ENCODE measurements around the gene ICAM2. TPM values are rescaled to one million over a fixed set of nuclear protein-coding genes. Genes with fewer than 3 reads are reported as not detected.

The ICAM2 gene
- total RNA-seq, 8 experiments from 2014 or later, result 0.32 to 11.5 (median 1.0) TPM; not detected in 2

DNA sequence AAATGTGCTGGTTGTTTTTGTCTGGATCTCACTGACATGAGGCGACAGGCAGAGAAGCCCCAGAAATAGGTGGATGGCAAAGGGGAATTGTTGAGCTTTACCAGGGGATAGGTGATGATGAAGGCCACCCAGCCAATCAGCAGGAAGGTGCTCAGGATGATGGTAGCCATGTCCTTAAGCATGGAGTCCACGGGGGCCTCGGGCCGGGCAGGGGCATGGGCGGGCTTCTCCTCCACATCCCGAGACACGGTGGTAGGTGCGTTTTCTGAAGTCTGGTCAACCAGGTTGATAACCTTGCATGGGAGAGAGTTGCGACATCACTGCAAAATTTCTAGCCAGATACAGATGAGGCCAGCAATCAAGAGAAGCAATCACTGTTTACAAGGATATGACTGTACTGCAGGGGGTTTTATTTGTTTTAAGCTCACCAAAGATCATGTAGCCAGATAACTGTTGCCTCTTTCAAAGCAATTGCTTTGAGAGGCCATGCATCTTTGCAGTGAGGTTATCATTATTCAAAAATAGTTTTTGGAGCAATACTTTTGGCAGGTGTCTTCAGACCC lies 37.3 kb upstream of the ICAM2 start:
- in situ Hi-C loops (cut with MboI; ENCODE audit: low pct_unique_long_range_greater_than_20kb in 2 of 9, low sequenced_read_pairs in 9 of 9, unreplicated experiment in 9 of 9), result no loop called here
- Histone ChIP-seq H3K4me1 (replicated peaks in 1 of 2) (no peaks in the 10 kb centered on the region), H3K27ac (no peak overlapping the region), H3K4me3 (no peak overlapping the region)
- WGBS, 10 experiments, result 70 to 100% (median 100%) methylated on average over 1 to 2 of the region's 9 CpGs; no CpG with 5 or more reads in 5 of the 10 experiments
- no peak for ATAC-seq (replicated peaks in 6 of 8)

DNA sequence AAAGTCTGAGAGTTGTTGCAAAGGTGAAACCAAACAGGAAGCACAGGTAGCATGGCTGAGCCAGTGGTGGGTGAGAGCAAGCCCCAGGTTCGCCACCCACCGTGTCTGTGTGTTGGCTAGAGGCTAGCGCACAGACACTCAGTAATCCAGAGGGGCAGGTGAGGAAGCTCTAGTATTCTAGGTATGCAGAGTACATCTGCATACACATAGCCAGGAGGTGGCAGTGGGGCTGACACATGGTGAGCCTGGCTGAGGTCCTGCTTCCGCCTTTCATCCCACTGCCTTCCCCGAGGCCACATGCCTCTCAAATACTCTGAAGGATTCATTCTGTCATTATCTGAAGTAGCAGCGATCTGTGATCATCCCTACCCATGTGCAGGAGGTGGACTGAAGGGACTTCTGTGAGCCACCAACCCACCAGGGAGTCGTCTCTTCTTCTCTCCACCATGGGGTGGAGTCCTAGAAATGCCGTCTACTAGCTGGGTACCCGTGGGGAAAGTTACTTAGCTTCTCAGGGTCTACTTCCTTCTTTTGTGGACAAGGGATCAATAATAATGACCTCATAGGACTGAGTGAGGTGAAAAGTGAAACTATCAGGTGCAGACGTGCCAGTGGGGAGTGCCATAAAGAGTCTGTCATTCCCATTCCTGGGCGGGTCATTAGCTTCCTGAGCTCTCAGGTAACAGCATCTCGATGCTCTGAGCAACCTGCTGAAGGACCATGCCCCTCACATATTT lies 36.0 kb upstream of the ICAM2 start:
- no peaks in the 10 kb centered on the region for H3K4me1 ChIP-seq (replicated peaks in 1 of 2)
- H3K27ac ChIP-seq, result no peak overlapping the region
- peak in 1 of 8 experiments; percentile 83 for ATAC-seq (replicated peaks in 6 of 8)
- in situ Hi-C loops (cut with MboI; ENCODE audit: low pct_unique_long_range_greater_than_20kb in 2 of 9, low sequenced_read_pairs in 9 of 9, unreplicated experiment in 9 of 9), result no loop called here
- 10 to 100% (median 82%) methylated on average over 1 to 8 of the region's 12 CpGs; no CpG with 5 or more reads in 3 of the 10 experiments for WGBS, 10 experiments
- H3K4me3 ChIP-seq, result no peak overlapping the region

DNA sequence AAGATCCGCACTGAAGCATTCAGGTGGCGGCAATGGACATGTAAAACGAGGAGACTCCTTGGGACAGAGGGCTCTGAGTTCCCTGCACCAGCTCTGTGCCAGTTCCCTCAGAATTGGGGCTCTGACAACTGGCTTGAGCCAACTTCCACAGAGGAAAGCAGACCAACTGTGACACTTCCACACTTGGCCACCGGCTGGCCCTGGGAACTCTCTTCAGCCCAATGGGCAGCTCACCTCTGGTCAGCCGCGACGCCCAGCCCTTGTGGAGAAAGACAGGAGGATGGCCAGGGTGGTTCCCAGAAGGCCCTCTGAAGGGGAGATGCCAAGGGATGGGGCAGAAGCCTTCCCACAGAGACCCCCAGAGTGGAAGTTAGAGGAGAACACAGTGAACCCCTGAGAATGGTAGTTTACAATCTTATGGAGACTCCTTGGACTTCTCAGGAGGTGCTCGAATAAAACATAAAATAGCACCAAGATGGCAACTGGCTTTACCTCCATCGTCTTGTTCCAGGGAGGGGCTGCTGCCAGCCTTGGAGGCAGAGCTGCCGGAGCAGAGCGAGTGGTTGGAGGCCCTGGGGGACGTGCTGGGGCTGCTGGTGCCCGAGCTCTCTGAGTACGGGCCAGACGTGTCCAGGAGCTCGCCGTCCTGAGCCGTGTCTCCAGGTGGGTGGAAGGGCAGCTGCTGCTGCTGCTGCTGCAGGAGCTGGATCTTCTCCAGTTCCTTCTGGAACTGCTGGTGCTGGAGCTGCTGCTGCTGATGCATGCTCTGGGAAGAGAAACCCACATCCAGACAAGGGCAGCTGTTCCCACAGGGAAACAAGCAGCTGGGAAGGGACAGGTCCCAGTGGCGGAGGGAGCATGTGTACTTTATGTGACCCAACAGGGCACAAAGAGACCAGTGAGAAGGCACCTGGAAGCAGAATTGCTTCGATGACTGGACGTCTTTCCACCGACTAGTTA lies 35.0 kb upstream of the ICAM2 start:
- H3K4me1 ChIP-seq (replicated peaks in 1 of 2), result no peaks in the 10 kb centered on the region
- no peak overlapping the region for H3K4me3 ChIP-seq
- no peak for ATAC-seq (replicated peaks in 6 of 8)
- H3K27ac ChIP-seq, result no peak overlapping the region
- in situ Hi-C loops (cut with MboI; ENCODE audit: low pct_unique_long_range_greater_than_20kb in 2 of 9, low sequenced_read_pairs in 9 of 9, unreplicated experiment in 9 of 9), result no loop called here
- 60 to 88% (median 80%) methylated on average over 1 to 6 of the region's 22 CpGs; no CpG with 5 or more reads in 2 of the 10 experiments for WGBS, 10 experiments

DNA sequence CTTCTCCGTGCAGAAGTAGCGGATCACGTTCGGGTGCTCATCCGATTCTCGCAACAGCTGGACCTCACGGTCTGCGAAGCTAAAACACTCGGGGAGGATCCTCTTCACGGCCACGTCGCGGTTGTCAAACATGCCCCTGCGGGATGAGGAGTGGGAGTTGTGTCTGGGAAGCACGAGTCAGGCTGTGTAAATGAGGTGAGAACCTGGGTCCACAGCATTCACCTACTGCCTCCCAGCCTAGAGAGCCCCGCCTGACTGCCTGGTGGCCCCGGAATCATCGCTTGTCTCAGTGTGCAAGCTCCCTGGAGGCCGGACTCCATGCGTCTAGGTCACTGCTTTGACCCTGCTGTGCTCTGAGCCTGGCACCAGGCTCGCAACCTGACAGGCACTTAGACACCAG lies 33.9 kb upstream of the ICAM2 start:
- Histone ChIP-seq H3K4me3 (no peak overlapping the region), H3K27ac (no peak overlapping the region), H3K4me1 (replicated peaks in 1 of 2) (no peaks in the 10 kb centered on the region)
- 87 to 100% (median 94%) methylated on average over 1 to 14 of the region's 21 CpGs; no CpG with 5 or more reads in 2 of the 10 experiments for WGBS, 10 experiments
- no peak for ATAC-seq (replicated peaks in 6 of 8)
- in situ Hi-C loops (cut with MboI; ENCODE audit: low pct_unique_long_range_greater_than_20kb in 2 of 9, low sequenced_read_pairs in 9 of 9, unreplicated experiment in 9 of 9), result no loop called here

DNA sequence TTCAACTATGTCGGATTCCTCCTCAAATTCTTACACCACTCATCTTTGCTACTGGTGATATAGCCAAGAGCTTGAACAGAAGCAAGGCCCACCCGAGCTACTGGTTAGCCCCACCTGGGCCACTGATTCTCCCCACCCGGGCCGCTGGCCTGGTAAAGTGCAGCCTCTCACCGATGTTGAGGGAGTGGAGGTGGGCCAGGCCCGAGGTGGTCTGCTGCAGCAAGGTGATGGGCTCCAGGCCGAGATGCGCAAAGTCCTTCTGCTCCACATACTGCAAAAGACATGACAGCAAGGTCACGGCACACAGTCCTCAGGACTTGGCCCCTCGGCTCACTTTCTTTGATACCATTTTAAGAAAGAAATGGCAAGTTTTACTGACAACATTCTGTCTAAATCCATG lies 32.7 kb upstream of the ICAM2 start:
- ATAC-seq (replicated peaks in 6 of 8), result no peak
- Histone ChIP-seq H3K27ac (no peak overlapping the region), H3K4me1 (replicated peaks in 1 of 2) (no peaks in the 10 kb centered on the region), H3K4me3 (no peak overlapping the region)
- 84 to 90% (median 88%) methylated on average over 2 to 6 of the region's 10 CpGs; no CpG with 5 or more reads in 5 of the 10 experiments for WGBS, 10 experiments
- in situ Hi-C loops (cut with MboI; ENCODE audit: low pct_unique_long_range_greater_than_20kb in 2 of 9, low sequenced_read_pairs in 9 of 9, unreplicated experiment in 9 of 9), result no loop called here

DNA sequence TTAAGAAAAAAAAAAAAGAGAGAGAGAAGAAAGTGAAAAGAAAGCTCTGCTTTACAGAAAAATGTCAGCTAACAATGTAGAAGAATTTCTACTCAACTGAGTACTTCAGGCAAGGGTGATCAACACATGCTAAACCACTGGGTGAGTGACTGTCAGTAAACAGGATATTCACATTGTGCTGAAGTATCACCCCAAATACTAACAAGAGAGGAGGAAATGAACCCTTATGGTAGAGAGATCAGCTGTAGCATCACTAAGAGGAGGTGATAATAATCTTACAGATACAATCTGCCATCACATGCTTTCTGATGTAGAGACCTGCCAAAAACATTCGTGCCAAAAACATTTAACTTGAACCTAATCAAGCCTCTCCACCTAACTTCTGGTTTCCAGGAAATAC lies 30.7 kb upstream of the ICAM2 start:
- ATAC-seq (replicated peaks in 6 of 8), result no peak
- Histone ChIP-seq H3K4me1 (replicated peaks in 1 of 2) (no peaks in the 10 kb centered on the region), H3K27ac (no peak overlapping the region), H3K4me3 (no peak overlapping the region)
- in situ Hi-C loops (cut with MboI; ENCODE audit: low pct_unique_long_range_greater_than_20kb in 2 of 9, low sequenced_read_pairs in 9 of 9, unreplicated experiment in 9 of 9), result no loop called here
- WGBS, 10 experiments, result 63 to 100% (median 89%) methylated on average over 1 of the region's 1 CpG; no CpG with 5 or more reads in 6 of the 10 experiments

DNA sequence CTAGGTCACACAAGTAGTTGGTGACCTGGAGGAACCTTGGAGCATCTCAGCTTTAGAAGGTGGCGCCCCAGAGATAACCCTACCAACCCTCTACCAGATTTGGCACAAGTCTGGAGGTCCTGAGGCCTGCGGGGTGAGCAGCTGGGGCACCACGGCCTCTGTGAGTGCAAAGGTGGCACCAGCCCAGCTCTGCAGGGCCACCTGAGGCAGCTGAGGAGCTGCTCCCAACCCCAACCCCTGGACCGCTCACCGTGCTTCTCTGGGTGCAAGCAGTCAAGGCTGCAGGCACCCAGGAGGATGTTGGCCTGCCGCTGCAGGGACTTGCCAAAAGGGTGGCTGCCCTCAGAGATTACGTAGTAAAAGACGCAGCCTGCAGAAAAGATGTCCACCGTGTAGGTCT lies 28.4 kb upstream of the ICAM2 start:
- in situ Hi-C loops (cut with MboI; ENCODE audit: low pct_unique_long_range_greater_than_20kb in 2 of 9, low sequenced_read_pairs in 9 of 9, unreplicated experiment in 9 of 9), result loop anchor here in 3 of 9 experiments (25.0 kb wide), 2 partner anchors 88 to 238 kb away; partner anchors contain the start of gene ERN1 (in 1 of the 3)
- Histone ChIP-seq H3K4me3 (no peak overlapping the region), H3K4me1 (replicated peaks in 1 of 2) (no peaks in the 10 kb centered on the region), H3K27ac (no peak overlapping the region)
- ATAC-seq (replicated peaks in 6 of 8), result no peak
- 80 to 100% (median 86%) methylated on average over 1 to 6 of the region's 9 CpGs; no CpG with 5 or more reads in 3 of the 10 experiments for WGBS, 10 experiments

DNA sequence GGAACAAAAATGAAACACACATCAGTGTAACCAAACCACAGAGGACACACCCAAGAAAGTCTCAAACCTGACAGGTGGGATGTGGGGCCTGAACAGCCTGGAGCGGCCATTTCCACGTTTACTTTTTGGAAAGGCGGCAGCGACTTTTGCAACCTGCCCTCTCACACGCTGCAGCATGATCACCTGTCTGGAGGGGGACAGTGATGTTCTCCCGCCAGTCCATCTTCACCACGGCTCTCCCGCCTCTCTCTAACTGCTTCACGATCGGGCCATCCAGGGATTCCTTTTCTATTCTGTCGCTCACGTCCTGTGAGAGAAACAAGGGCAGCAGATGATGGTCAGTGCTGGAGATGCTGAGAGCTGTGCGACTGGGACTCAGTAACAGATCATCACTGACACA lies 24.7 kb upstream of the ICAM2 start:
- no peak for ATAC-seq (replicated peaks in 6 of 8)
- Histone ChIP-seq H3K27ac (no peak overlapping the region), H3K4me3 (no peak overlapping the region), H3K4me1 (replicated peaks in 1 of 2) (no peaks in the 10 kb centered on the region)
- in situ Hi-C loops (cut with MboI; ENCODE audit: low pct_unique_long_range_greater_than_20kb in 2 of 9, low sequenced_read_pairs in 9 of 9, unreplicated experiment in 9 of 9), result loop anchor here in 3 of 9 experiments (25.0 kb wide), 2 partner anchors 92 to 242 kb away; partner anchors contain the start of gene ERN1 (in 1 of the 3)
- 50 to 100% (median 87%) methylated on average over 1 to 5 of the region's 13 CpGs; no CpG with 5 or more reads in 4 of the 10 experiments for WGBS, 10 experiments

DNA sequence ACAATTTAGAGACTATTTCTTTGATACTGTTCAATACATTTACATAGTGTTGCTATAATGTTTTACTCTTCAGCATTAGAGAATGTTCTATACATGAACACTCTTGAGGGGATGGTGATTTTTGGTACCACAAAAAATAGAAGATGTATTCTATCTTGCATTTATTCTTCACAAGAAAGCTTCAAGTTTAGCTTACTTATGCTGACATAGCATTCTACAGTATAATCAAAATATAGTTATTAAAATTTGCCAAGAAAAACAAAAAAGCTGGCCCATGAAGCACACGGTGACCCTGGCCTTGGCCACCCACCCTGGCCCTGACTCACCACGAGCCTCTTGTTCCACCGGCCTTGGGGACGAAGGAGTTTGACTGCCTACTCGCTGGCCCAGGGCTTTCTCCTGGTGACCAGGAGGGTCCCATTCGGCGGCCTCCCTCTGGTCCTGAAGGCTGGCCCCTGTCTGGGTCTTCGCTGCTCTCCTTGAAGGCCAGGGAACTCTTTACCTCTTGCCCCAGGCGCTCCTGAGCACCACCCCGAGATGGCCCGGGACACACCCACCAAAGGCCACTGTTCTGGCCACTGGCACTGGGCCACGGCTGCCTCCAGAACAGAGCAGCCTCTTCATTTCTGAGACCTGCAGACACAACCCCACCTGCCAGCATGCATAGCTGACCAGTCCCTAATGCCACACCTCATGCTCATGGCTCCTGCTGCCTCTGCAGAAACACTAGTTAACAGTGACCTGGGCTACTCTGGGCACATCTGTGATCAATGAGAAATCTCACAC lies 22.5 kb upstream of the ICAM2 start:
- Histone ChIP-seq H3K4me1 (replicated peaks in 1 of 2) (no peaks in the 10 kb centered on the region), H3K4me3 (no peak overlapping the region), H3K27ac (no peak overlapping the region)
- in situ Hi-C loops (cut with MboI; ENCODE audit: low pct_unique_long_range_greater_than_20kb in 2 of 9, low sequenced_read_pairs in 9 of 9, unreplicated experiment in 9 of 9), result loop anchor here in 3 of 9 experiments (25.0 kb wide), 2 partner anchors 94 to 244 kb away; partner anchors contain the start of gene ERN1 (in 1 of the 3)
- 60 to 100% (median 87%) methylated on average over 1 to 9 of the region's 12 CpGs; no CpG with 5 or more reads in 2 of the 10 experiments for WGBS, 10 experiments
- ATAC-seq (replicated peaks in 6 of 8), result no peak

DNA sequence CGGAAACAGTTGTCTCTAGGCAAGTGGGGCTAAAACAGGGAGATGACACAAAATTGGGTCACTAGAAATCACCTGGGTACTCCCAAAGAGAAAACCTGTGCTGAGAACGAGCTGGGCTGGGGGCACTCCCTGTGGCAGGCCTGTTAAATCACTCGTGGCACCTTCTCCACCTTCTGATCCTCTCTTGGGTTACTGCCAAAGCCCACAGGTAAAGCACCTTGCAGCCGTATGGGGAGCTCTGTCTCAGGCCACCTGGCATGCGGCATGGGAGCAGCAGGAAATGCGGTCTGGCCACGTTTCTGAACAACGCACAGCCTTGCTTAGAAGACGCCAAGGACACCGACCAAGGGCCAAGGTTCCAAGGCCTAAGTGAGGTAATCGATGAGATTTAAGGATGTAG lies 21.5 kb upstream of the ICAM2 start:
- 50 to 100% (median 71%) methylated on average over 2 to 10 of the region's 11 CpGs for WGBS, 10 experiments
- in situ Hi-C loops (cut with MboI; ENCODE audit: low pct_unique_long_range_greater_than_20kb in 2 of 9, low sequenced_read_pairs in 9 of 9, unreplicated experiment in 9 of 9), result loop anchor here in 3 of 9 experiments (25.0 kb wide), 2 partner anchors 95 to 245 kb away; partner anchors contain the start of gene ERN1 (in 1 of the 3)
- Histone ChIP-seq H3K4me1 (replicated peaks in 1 of 2) (no peaks in the 10 kb centered on the region), H3K27ac (no peak overlapping the region), H3K4me3 (no peak overlapping the region)
- no peak for ATAC-seq (replicated peaks in 6 of 8)

DNA sequence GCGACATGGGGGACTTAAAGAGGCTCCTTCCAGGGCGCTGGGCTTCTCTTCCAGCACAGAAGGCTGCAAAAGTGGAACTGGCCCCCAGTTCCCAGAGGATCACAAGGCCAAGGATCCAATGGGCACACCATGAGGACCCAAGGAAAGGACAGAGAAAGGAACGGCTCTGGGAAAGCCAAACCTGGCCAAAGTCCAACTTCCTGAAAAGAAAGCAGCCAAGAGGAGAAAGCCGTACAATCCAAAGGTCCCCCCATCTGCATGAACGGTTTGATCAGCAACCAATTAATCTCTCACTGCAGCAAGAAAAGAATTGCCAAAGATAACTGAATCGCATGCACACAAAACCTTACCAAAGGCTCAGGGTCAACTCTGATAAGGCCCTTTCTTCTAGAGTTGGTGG lies 19.8 kb upstream of the ICAM2 start:
- Histone ChIP-seq H3K4me1 (replicated peaks in 1 of 2) (no peaks in the 10 kb centered on the region), H3K4me3 (no peak overlapping the region), H3K27ac (no peak overlapping the region)
- in situ Hi-C loops (cut with MboI; ENCODE audit: low pct_unique_long_range_greater_than_20kb in 2 of 9, low sequenced_read_pairs in 9 of 9, unreplicated experiment in 9 of 9), result loop anchor here in 3 of 9 experiments (25.0 kb wide), 2 partner anchors 97 to 247 kb away; partner anchors contain the start of gene ERN1 (in 1 of the 3)
- WGBS, 10 experiments, result 50 to 86% (median 84%) methylated on average over 1 to 6 of the region's 6 CpGs; no CpG with 5 or more reads in 3 of the 10 experiments
- no peak for ATAC-seq (replicated peaks in 6 of 8)

DNA sequence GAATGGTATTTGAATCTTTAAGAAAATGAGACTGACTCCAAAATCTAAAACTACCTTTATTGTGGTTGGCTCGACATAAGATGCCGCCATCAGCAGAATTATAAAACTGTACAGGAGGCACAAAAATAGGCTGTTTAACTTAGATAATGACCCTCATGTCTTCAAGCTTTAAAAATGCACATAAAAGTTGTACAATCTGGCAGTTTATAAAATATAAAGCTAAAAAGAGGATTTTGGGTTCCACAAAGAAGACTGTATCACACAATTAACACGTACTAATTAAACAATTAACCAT lies 18.6 kb upstream of the ICAM2 start:
- H3K27ac ChIP-seq, result no peak overlapping the region
- H3K4me1 ChIP-seq (replicated peaks in 1 of 2), result no peaks in the 10 kb centered on the region
- no peak overlapping the region for H3K4me3 ChIP-seq
- no peak for ATAC-seq (replicated peaks in 6 of 8)
- 76 to 100% (median 89%) methylated on average over 2 to 3 of the region's 3 CpGs for WGBS, 10 experiments
- in situ Hi-C loops (cut with MboI; ENCODE audit: low pct_unique_long_range_greater_than_20kb in 2 of 9, low sequenced_read_pairs in 9 of 9, unreplicated experiment in 9 of 9), result loop anchor here in 3 of 9 experiments (10.0 to 25.0 kb wide), 3 partner anchors 96 to 248 kb away; partner anchors contain the start of gene ERN1 (in 2 of the 3)

Measured in motor neuron (in vitro differentiated cells).